A549 (cell line): Measurements from ENCODE around the gene WDR3. TPM values are rescaled to one million over a fixed set of nuclear protein-coding genes. Genes with fewer than 3 reads are reported as not detected.

ENCODE experiments used
- ATAC-seq, 2 experiments: fragments of 200-7000 bp in 1 of 2; fragments of >200 bp in 1 of 2; cut with Nextera tagmentation in 1 of 2; cut with Tn5 transposase in 1 of 2; 3 replicates each; pipeline versions ENCODE4 v1.8.0 to v1.9.1; 2018 to 2020; ENCODE audit warnings: mild to moderate bottlenecking in 1 of 2, moderate library complexity in 1 of 2
- CTCF ChIA-PET: fragments of 300-600 bp; sonication (Branson Sonifier 250); formaldehyde crosslinking; extraction: SDS; loops from one replicate; lab custom pipeline; 2021; ENCODE audit warnings: antibody characterized with exemption, inconsistent platforms; lab: Yijun Ruan, JAX
- POLR2A ChIA-PET: fragments of 350-600 bp; formaldehyde crosslinking; extraction: SDS; loops from one replicate; lab custom pipeline; 2021; ENCODE audit warnings: antibody characterized with exemption, inconsistent platforms; lab: Yijun Ruan, JAX
- DNase-seq, 2 experiments: peaks; one replicate each; pipeline versions ENCODE4 v3.0.0 to v3.0.0-alpha.2; 2011 to 2016; ENCODE audit warnings: low read depth in 1 of 2, low spot score in 1 of 2
- FAIRE-seq: peaks from 2 replicates; lab custom pipeline; 2011; peaks lifted over from hg19 to GRCh38; lab: Jason Lieb, UNC
- H3K27ac ChIP-seq, 2 experiments: fragments of >200 bp; sonication (Bioruptor Twin); formaldehyde crosslinking; 3 replicates each; pipeline ENCODE4 v1.5.1; 2016 to 2017
- H3K4me1 ChIP-seq: fragments of >200 bp; sonication (Bioruptor Twin); formaldehyde crosslinking; 3 replicates; pipeline ENCODE4 v1.6.1; 2016
- H3K4me2 ChIP-seq: fragments of >200 bp; sonication (Bioruptor Twin); formaldehyde crosslinking; 3 replicates; pipeline ENCODE4 v1.6.1; 2016
- H3K4me3 ChIP-seq: fragments of >200 bp; sonication (Bioruptor Twin); formaldehyde crosslinking; 3 replicates; pipeline ENCODE4 v1.5.1; 2016
- H3K9me3 ChIP-seq: fragments of >200 bp; sonication (Bioruptor Twin); formaldehyde crosslinking; 3 replicates; pipeline ENCODE4 v1.6.1; 2016
- CHD2 ChIP-seq: fragments of 150-350 bp; IDR thresholded peaks from 2 replicates; pipeline ENCODE4 v1.6.1; 2014; ENCODE audit warnings: low read length; ENCODE audit not compliant: partially characterized antibody
- EP300 ChIP-seq, 2 experiments: fragments of >200 bp; sonication (Bioruptor Twin); formaldehyde crosslinking; IDR thresholded peaks; 2 replicates in 1 of 2; 3 replicates in 1 of 2; pipeline ENCODE4 v1.6.1; 2016 to 2017
- KDM1A ChIP-seq: fragments of 200-600 bp; sonication (generic); IDR thresholded peaks from 2 replicates; pipeline ENCODE4 v1.6.1; 2016; ENCODE audit warnings: low read depth, mild to moderate bottlenecking
- MYC ChIP-seq: IDR thresholded peaks from 2 replicates; pipeline ENCODE4 v1.6.1; 2012; ENCODE audit warnings: mild to moderate bottlenecking, inconsistent platforms, low read length, improper control_type of control experiment, borderline replicate concordance
- POLR2AphosphoS2 ChIP-seq: conservative IDR thresholded peaks from 2 replicates; pipeline ENCODE4 v1.6.1; 2012; ENCODE audit warnings: low read length, improper control_type of control experiment, inconsistent platforms
- RCOR1 ChIP-seq: fragments of 150-350 bp; IDR thresholded peaks from 2 replicates; pipeline ENCODE4 v1.6.1; 2014; ENCODE audit warnings: antibody characterized with exemption, low read length, low read depth
- polyA plus RNA-seq, 4 experiments: library from polyadenylated mRNA; depleted of rRNA in 3 of 4; stranded (reverse); fragments of >200 nt; fragmentation: RNase III in 1 of 4; extraction: RNeasy Plus Mini Kit Qiagen cat#74134 plus additional on column Dnase treatment in 1 of 4; gene quantifications; 2 replicates in 3 of 4; 3 replicates in 1 of 4; pipeline ENCODE4 v1.2.3, GENCODE V29; 2011 to 2017
- TF ChIP-seq, protein P1 (sequence below): fragments of 200-600 bp; sonication (generic); IDR thresholded peaks from 2 replicates; pipeline ENCODE4 v1.6.1; 2016; ENCODE audit warnings: antibody characterized with exemption, mild to moderate bottlenecking, moderate library complexity

Gene WDR3
- polyA plus RNA-seq, 2 of the 4 experiments (the other 2 are of a cell fraction) = 29.1 to 54.6 TPM

DNA sequence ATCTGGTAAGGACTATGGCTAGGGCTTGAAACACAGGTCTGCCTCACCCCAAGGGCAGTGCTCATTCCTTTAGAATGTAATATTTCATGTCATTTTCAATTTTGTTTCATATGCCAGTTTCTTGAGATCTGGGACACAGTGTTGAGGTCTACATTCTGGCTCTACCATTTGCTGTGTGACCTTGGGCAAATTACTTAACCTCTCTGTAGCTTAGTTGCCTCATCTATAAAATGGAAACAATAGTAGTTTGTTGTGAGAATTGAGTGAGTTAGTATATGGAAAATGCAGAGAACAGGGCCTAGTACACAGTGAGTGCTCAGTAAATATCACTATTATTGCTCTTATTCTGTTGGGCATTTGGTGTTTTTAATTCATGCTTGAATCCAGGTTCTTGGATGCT is 84.4 kb downstream of the WDR3 start:
- Histone ChIP-seq H3K4me2 (no peak overlapping the region), H3K9me3 (no peaks in the 10 kb centered on the region), H3K4me3 (no peak overlapping the region), H3K27ac (no peak overlapping the region), H3K4me1 (no peaks in the 10 kb centered on the region)
- ATAC-seq = no peak
- no peak for FAIRE-seq
- POLR2A ChIA-PET = no interaction called here
- CTCF ChIA-PET = no interaction called here
- TF ChIP-seq RCOR1 = no peak
- no peak for TF ChIP-seq CHD2
- TF ChIP-seq MYC = no peak
- no peak for TF ChIP-seq POLR2AphosphoS2
- no peak for TF ChIP-seq KDM1A
- TF ChIP-seq EP300 (IDR thresholded peaks at IDR 0.05) = no peak
- TF ChIP-seq, protein P1, sequence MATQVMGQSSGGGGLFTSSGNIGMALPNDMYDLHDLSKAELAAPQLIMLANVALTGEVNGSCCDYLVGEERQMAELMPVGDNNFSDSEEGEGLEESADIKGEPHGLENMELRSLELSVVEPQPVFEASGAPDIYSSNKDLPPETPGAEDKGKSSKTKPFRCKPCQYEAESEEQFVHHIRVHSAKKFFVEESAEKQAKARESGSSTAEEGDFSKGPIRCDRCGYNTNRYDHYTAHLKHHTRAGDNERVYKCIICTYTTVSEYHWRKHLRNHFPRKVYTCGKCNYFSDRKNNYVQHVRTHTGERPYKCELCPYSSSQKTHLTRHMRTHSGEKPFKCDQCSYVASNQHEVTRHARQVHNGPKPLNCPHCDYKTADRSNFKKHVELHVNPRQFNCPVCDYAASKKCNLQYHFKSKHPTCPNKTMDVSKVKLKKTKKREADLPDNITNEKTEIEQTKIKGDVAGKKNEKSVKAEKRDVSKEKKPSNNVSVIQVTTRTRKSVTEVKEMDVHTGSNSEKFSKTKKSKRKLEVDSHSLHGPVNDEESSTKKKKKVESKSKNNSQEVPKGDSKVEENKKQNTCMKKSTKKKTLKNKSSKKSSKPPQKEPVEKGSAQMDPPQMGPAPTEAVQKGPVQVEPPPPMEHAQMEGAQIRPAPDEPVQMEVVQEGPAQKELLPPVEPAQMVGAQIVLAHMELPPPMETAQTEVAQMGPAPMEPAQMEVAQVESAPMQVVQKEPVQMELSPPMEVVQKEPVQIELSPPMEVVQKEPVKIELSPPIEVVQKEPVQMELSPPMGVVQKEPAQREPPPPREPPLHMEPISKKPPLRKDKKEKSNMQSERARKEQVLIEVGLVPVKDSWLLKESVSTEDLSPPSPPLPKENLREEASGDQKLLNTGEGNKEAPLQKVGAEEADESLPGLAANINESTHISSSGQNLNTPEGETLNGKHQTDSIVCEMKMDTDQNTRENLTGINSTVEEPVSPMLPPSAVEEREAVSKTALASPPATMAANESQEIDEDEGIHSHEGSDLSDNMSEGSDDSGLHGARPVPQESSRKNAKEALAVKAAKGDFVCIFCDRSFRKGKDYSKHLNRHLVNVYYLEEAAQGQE = no peak
- no peak for DNase-seq

Other genes starting within 250 kb of the WDR3 start
- gene GDAP2, start 118 bp upstream of the WDR3 start, polyA plus RNA-seq (2011; rRNA removed) = 17.3 and 21.2 TPM in 2 replicates
- 6.7 to 7.2 TPM (median 7.1 TPM) in 3 replicates for gene GDAP2, start 118 bp upstream of the WDR3 start, polyA plus RNA-seq (2017; fragmentation: RNase III; extraction: RNeasy Plus Mini Kit Qiagen cat#74134 plus additional on column Dnase treatment)